Astrocyte (in vitro differentiated cells and primary cell): ENCODE results near the gene AP1M1. TPM values are rescaled to one million over a fixed set of nuclear protein-coding genes. Genes with fewer than 3 reads are reported as not detected.

Experiments
- DNase-seq: peaks from one replicate; pipeline ENCODE4 v3.0.0-alpha.2; 2010; ENCODE audit warnings: low read depth
- FAIRE-seq: peaks from 2 replicates; lab custom pipeline; 2011; peaks lifted over from hg19 to GRCh38; lab: Jason Lieb, UNC
- H2AFZ ChIP-seq: 2 replicates; pipeline ENCODE4 v1.6.0; 2012; ENCODE audit warnings: low read depth, low read length, inconsistent platforms
- H3K27ac ChIP-seq: 2 replicates; pipeline ENCODE4 v1.5.1; 2011; ENCODE audit warnings: low read depth, low read length, inconsistent platforms
- H3K27me3 ChIP-seq: 2 replicates; pipeline ENCODE4 v1.6.0; 2011; ENCODE audit warnings: low read length, inconsistent platforms; ENCODE audit not compliant: insufficient read depth
- H3K36me3 ChIP-seq: 2 replicates; pipeline ENCODE4 v1.5.1; 2011; ENCODE audit warnings: low read length, inconsistent platforms; ENCODE audit not compliant: insufficient read depth
- H3K4me1 ChIP-seq: 2 replicates; pipeline ENCODE4 v1.5.1; 2011; ENCODE audit warnings: low read length, inconsistent platforms; ENCODE audit not compliant: insufficient read depth
- H3K4me2 ChIP-seq: 2 replicates; pipeline ENCODE4 v1.6.0; 2012; ENCODE audit warnings: low read length, inconsistent platforms
- H3K4me3 ChIP-seq: 2 replicates; pipeline ENCODE4 v1.5.1; 2011; ENCODE audit warnings: low read depth, mild to moderate bottlenecking, low read length, inconsistent platforms; ENCODE audit not compliant: insufficient read depth
- H3K79me2 ChIP-seq: 2 replicates; pipeline ENCODE4 v1.6.0; 2012; ENCODE audit warnings: mild to moderate bottlenecking, low read length, inconsistent platforms; ENCODE audit not compliant: insufficient read depth
- H3K9ac ChIP-seq: 2 replicates; pipeline ENCODE4 v1.6.0; 2012; ENCODE audit warnings: mild to moderate bottlenecking, low read length, inconsistent platforms
- H3K9me3 ChIP-seq: 2 replicates; pipeline ENCODE4 v1.5.1; 2012; ENCODE audit warnings: low read depth, mild to moderate bottlenecking, low read length, inconsistent platforms; ENCODE audit not compliant: insufficient read depth
- H4K20me1 ChIP-seq: 2 replicates; pipeline ENCODE4 v1.6.0; 2012; ENCODE audit warnings: low read length, inconsistent platforms; ENCODE audit not compliant: insufficient read depth
- H3K27ac Mint-ChIP-seq: one replicate; pipeline ENCODE4 v1.8.0; 2021; ENCODE audit warnings: mild to moderate bottlenecking, mixed read lengths; ENCODE audit not compliant: unreplicated experiment
- H3K27me3 Mint-ChIP-seq: one replicate; pipeline ENCODE4 v1.8.0; 2021; ENCODE audit warnings: low read depth, mixed read lengths; ENCODE audit not compliant: unreplicated experiment
- H3K36me3 Mint-ChIP-seq: one replicate; pipeline ENCODE4 v1.8.0; 2021; ENCODE audit warnings: low read depth, mixed read lengths; ENCODE audit not compliant: unreplicated experiment
- H3K4me1 Mint-ChIP-seq: one replicate; pipeline ENCODE4 v1.8.0; 2021; ENCODE audit warnings: low read depth, mixed read lengths; ENCODE audit not compliant: unreplicated experiment
- H3K4me3 Mint-ChIP-seq: one replicate; pipeline ENCODE4 v1.8.0; 2021; ENCODE audit warnings: mild to moderate bottlenecking, moderate library complexity, mixed read lengths; ENCODE audit not compliant: unreplicated experiment
- H3K9me3 Mint-ChIP-seq: one replicate; pipeline ENCODE4 v1.8.0; 2021; ENCODE audit warnings: mild to moderate bottlenecking, mixed read lengths; ENCODE audit not compliant: unreplicated experiment
- EZH2 ChIP-seq: IDR thresholded peaks from 2 replicates; pipeline ENCODE4 v1.6.1; 2012; ENCODE audit warnings: mild to moderate bottlenecking, low read length, inconsistent platforms; ENCODE audit not compliant: insufficient read depth
- total RNA-seq: library from RNA; stranded (reverse); gene quantifications from 2 replicates; pipeline ENCODE4 v1.2.1, GENCODE V29; 2021
- TF ChIP-seq, protein P1 (sequence below): IDR thresholded peaks from 2 replicates; pipeline ENCODE4 v1.5.1; 2011; ENCODE audit warnings: low read depth, mild to moderate bottlenecking, inconsistent platforms, low read length, moderate library complexity; ENCODE audit not compliant: insufficient read depth

Gene AP1M1
- total RNA-seq, 1 donor from 2014 or later = 87.6 TPM

DNA sequence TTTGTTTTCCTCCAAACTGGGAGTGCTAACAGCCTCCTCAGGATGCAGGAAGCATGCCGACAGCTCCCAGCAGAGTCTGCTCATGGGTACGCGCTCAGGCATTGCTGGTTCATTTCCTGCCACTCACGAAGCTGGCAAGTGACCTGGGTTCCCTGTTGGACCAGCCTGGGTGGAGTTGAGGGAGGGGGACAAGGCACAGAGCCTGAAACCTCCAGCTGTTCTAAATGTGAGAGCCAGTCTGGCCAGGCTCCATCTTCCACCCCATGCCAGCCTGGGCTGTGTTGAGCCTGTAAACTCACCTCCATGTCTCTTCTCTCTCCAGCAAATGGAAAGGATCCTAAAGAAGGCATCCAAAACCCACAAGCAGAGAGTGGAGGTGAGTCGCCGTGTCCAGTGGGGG is 7.5 kb upstream of the AP1M1 start:
- Histone ChIP-seq H3K9me3 (no peaks in the 10 kb centered on the region), H3K27me3 (no peaks in the 10 kb centered on the region), H4K20me1 (peaks cover 32% of the 10 kb centered on the region), H3K9ac (no peak overlapping the region), H3K4me1 (peaks cover 9% of the 10 kb centered on the region), H3K79me2 (peaks cover 35% of the 10 kb centered on the region), H3K4me3 (no peak overlapping the region), H3K36me3 (peaks cover 30% of the 10 kb centered on the region), H3K4me2 (no peak overlapping the region), H2AFZ (no peak overlapping the region), H3K27ac (no peak overlapping the region)
- peaks cover 12% of the 10 kb centered on the region for H3K36me3 Mint-ChIP-seq
- H3K27me3 Mint-ChIP-seq = no peaks in the 10 kb centered on the region
- H3K27ac Mint-ChIP-seq = no peak overlapping the region
- no peak for DNase-seq
- TF ChIP-seq EZH2 = no peak
- TF ChIP-seq, protein P1, sequence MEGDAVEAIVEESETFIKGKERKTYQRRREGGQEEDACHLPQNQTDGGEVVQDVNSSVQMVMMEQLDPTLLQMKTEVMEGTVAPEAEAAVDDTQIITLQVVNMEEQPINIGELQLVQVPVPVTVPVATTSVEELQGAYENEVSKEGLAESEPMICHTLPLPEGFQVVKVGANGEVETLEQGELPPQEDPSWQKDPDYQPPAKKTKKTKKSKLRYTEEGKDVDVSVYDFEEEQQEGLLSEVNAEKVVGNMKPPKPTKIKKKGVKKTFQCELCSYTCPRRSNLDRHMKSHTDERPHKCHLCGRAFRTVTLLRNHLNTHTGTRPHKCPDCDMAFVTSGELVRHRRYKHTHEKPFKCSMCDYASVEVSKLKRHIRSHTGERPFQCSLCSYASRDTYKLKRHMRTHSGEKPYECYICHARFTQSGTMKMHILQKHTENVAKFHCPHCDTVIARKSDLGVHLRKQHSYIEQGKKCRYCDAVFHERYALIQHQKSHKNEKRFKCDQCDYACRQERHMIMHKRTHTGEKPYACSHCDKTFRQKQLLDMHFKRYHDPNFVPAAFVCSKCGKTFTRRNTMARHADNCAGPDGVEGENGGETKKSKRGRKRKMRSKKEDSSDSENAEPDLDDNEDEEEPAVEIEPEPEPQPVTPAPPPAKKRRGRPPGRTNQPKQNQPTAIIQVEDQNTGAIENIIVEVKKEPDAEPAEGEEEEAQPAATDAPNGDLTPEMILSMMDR = no peak
- no peak overlapping the region for H3K4me3 Mint-ChIP-seq
- peaks cover 4% of the 10 kb centered on the region for H3K4me1 Mint-ChIP-seq
- FAIRE-seq = no peak
- no peaks in the 10 kb centered on the region for H3K9me3 Mint-ChIP-seq

DNA sequence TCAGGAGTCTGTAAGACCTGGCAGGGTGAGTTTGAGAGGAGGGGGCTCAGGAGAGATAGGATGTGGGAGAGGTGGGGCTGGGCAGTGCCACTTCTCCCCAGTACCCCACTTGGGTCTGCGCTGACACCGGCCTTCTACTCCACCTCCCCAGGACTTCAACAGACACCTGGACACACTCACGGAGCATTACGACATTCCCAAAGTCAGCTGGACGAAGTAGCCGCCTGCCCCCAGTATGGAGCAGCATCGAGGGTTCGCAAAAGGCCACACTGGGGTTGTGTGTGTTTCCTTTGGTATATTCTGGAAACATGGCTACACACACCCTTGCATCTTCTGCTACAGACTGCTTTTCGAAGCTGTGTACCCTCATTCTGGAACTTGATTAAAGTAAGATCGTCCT is 7.0 kb upstream of the AP1M1 start:
- H3K27ac ChIP-seq = no peak overlapping the region
- H3K9me3 Mint-ChIP-seq = no peaks in the 10 kb centered on the region
- peaks cover 9% of the 10 kb centered on the region for H3K4me1 ChIP-seq
- DNase-seq (no peak), FAIRE-seq (no peak)
- no peak overlapping the region for H3K4me3 Mint-ChIP-seq
- peaks cover 4% of the 10 kb centered on the region for H3K4me1 Mint-ChIP-seq
- H2AFZ ChIP-seq = no peak overlapping the region
- peaks cover 12% of the 10 kb centered on the region for H3K36me3 Mint-ChIP-seq
- H4K20me1 ChIP-seq = peaks cover 32% of the 10 kb centered on the region
- H3K9ac ChIP-seq = no peak overlapping the region
- H3K27me3 Mint-ChIP-seq = no peaks in the 10 kb centered on the region
- H3K79me2 ChIP-seq = peaks cover 29% of the 10 kb centered on the region
- H3K4me3 ChIP-seq = no peak overlapping the region
- H3K4me2 ChIP-seq = no peak overlapping the region
- H3K27me3 ChIP-seq = no peaks in the 10 kb centered on the region
- H3K9me3 ChIP-seq = no peaks in the 10 kb centered on the region
- no peak overlapping the region for H3K27ac Mint-ChIP-seq
- peaks cover 30% of the 10 kb centered on the region for H3K36me3 ChIP-seq
- TF ChIP-seq EZH2 = no peak

DNA sequence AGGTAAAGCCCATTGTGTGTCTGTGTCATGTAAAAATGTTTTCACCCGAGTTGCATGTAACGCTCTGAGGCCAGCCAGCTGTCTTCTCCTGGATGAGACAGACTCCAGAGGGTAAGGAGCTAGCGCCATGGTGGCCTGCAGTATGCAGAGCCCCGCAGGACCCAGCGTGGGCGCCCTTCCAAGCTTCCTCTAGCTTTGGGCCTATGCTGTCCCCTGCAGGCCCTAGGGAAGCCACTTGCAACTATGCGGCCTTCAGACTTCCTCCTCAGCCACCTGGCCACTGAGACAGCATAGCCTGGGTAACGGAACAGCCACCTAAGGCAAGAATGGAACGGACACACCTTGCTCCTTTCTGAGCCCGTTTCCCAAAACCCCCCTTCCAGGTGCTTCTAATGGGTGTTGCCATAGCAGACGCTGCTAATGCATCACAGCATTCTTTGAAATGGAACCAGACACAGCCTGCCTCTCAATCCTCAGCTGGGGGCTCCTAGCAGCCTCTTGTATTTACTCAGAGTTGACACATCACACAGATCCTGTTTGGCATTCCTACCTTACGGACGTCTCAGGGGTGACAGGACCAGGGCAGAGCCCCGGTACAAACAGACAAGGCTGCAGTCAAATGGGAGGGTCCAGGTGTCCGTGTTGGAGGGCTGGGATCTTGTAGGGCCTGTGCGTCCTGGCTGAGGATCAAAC is 6.3 kb upstream of the AP1M1 start:
- H3K4me3 Mint-ChIP-seq = no peak overlapping the region
- Histone ChIP-seq H3K4me2 (no peak overlapping the region), H3K79me2 (peaks cover 23% of the 10 kb centered on the region), H3K27me3 (no peaks in the 10 kb centered on the region), H3K4me3 (no peak overlapping the region), H4K20me1 (peaks cover 32% of the 10 kb centered on the region), H2AFZ (no peak overlapping the region), H3K36me3 (peaks cover 30% of the 10 kb centered on the region), H3K9me3 (no peaks in the 10 kb centered on the region), H3K27ac (no peak overlapping the region), H3K9ac (no peak overlapping the region), H3K4me1 (peaks cover 6% of the 10 kb centered on the region)
- H3K27me3 Mint-ChIP-seq = no peaks in the 10 kb centered on the region
- peaks cover 3% of the 10 kb centered on the region for H3K4me1 Mint-ChIP-seq
- no peak overlapping the region for H3K27ac Mint-ChIP-seq
- TF ChIP-seq EZH2 = no peak
- TF ChIP-seq, protein P1 = no peak
- peaks cover 12% of the 10 kb centered on the region for H3K36me3 Mint-ChIP-seq
- FAIRE-seq = no peak
- no peaks in the 10 kb centered on the region for H3K9me3 Mint-ChIP-seq
- no peak for DNase-seq
